Measurements from ENCODE around the gene ZNF675. TPM values are rescaled to one million over a fixed set of nuclear protein-coding genes. Genes with fewer than 3 reads are reported as not detected.

Gene ZNF675
- total RNA-seq, 2 experiments from 2014 or later = 24.0 to 24.7 TPM

Other genes with a start within 250 kb of the ZNF675 start
- gene ZNF681, start 71.7 kb upstream of the ZNF675 start, total RNA-seq = 1 to 10 TPM; 5.0 to 5.8 TPM
- 10 to 100 TPM; 16.8 to 17.5 TPM for gene ZNF726, start 227.7 kb upstream of the ZNF675 start, total RNA-seq

Data from activated naive CD8-positive, alpha-beta T cell treated with anti-CD3 and anti-CD28 coated beads for 36 hours (primary cell).